ENCODE data around the gene PCDHB6.

DNA sequence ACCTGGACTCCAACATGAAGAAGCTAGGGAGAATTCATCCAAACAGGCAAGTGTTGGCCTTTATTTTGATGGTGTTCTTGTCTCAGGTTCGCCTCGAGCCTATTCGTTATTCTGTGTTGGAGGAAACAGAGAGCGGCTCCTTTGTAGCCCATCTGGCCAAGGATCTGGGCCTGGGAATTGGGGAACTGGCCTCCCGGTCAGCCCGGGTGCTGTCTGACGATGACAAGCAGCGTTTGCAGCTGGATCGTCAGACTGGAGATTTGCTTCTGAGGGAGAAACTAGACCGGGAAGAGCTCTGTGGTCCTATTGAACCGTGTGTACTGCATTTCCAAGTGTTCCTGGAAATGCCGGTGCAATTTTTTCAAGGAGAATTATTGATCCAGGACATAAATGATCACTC is 27.9 kb upstream of the PCDHB6 start:
- TF ChIP-seq, protein P1, sequence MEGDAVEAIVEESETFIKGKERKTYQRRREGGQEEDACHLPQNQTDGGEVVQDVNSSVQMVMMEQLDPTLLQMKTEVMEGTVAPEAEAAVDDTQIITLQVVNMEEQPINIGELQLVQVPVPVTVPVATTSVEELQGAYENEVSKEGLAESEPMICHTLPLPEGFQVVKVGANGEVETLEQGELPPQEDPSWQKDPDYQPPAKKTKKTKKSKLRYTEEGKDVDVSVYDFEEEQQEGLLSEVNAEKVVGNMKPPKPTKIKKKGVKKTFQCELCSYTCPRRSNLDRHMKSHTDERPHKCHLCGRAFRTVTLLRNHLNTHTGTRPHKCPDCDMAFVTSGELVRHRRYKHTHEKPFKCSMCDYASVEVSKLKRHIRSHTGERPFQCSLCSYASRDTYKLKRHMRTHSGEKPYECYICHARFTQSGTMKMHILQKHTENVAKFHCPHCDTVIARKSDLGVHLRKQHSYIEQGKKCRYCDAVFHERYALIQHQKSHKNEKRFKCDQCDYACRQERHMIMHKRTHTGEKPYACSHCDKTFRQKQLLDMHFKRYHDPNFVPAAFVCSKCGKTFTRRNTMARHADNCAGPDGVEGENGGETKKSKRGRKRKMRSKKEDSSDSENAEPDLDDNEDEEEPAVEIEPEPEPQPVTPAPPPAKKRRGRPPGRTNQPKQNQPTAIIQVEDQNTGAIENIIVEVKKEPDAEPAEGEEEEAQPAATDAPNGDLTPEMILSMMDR (IDR thresholded peaks at IDR 0.05), result no peak
- no peak for TF ChIP-seq POLR2A (IDR thresholded peaks at IDR 0.05)

All from gastroesophageal sphincter (tissue), 3 donors.